Peyer's patch (tissue), 4 donors: ENCODE measurements around the gene MIPEP.

Source experiments
- CTCF ChIP-seq, 6 experiments: fragments of 450-650 bp in 4 of 6; fragments of 200-600 bp in 2 of 6; sonication (generic) in 1 of 6; IDR thresholded peaks; one replicate each; pipeline ENCODE4 v1.5.1; 2017 to 2019; ENCODE audit warnings: antibody characterized with exemption in 6 of 6, mild to moderate bottlenecking in 3 of 6, moderate library complexity in 1 of 6
- POLR2A ChIP-seq, 2 donors: fragments of 450-650 bp; IDR thresholded peaks; one replicate each; pipeline ENCODE4 v1.5.1; 2017; ENCODE audit warnings: antibody characterized with exemption in 2 of 2, mild to moderate bottlenecking in 2 of 2, moderate library complexity in 2 of 2

GRCh38 chr13:23866420-23867026, 22.7 kb downstream of the MIPEP start:
- TF ChIP-seq CTCF (IDR thresholded peaks at IDR 0.05) (no peak), POLR2A (IDR thresholded peaks at IDR 0.05) (no peak)
